Activated T-helper 1 cell treated with Interleukin-2 at 50 U/mL for 16 hours (primary cell): ENCODE data around the gene ABHD6.
"Not testable (repeated sequence)": the region's sequence is repeated elsewhere in the genome, so short reads cannot be mapped to it uniquely, and the experiment has no call there.

Experiments used
- DNase-seq: peaks from one replicate; pipeline ENCODE4 v3.0.0-alpha.2; 2020; ENCODE audit warnings: low read depth

ABHD6 gene

GRCh38 chr3:58237238-58237940, at the start of gene ABHD6:
Gene ABHD6 (plus strand): TSS chr3:58237792. CDS start chr3:58256587, 18,795 bp downstream.
- peak; percentile 70 for DNase-seq

- no peak for DNase-seq
Observed at GRCh38 chr3:58188173-58188564, 49.4 kb upstream of the ABHD6 start.

GRCh38 chr3:58188921-58189451, 48.6 kb upstream of the ABHD6 start:
- DNase-seq, result no peak

- no peak for DNase-seq
Observed at GRCh38 chr3:58189691-58190090, 47.9 kb upstream of the ABHD6 start.

- no peak for DNase-seq
Observed at GRCh38 chr3:58190291-58190690, 47.3 kb upstream of the ABHD6 start.

- no peak for DNase-seq
Observed at GRCh38 chr3:58190882-58191281, 46.7 kb upstream of the ABHD6 start.

GRCh38 chr3:58191361-58191991, 46.1 kb upstream of the ABHD6 start:
- no peak for DNase-seq

- no peak for DNase-seq
Observed at GRCh38 chr3:58192069-58192468, 45.5 kb upstream of the ABHD6 start.

- no peak for DNase-seq
Observed at GRCh38 chr3:58193682-58194407, 43.7 kb upstream of the ABHD6 start.

GRCh38 chr3:58197588-58197987, 40.0 kb upstream of the ABHD6 start:
- no peak for DNase-seq

GRCh38 chr3:58198362-58198761, 39.2 kb upstream of the ABHD6 start:
- DNase-seq, result no peak

- DNase-seq, result no peak
Observed at GRCh38 chr3:58198804-58199203, 38.8 kb upstream of the ABHD6 start.

- DNase-seq, result no peak
Observed at GRCh38 chr3:58200121-58200709, 37.4 kb upstream of the ABHD6 start.

GRCh38 chr3:58200846-58201355, 36.7 kb upstream of the ABHD6 start:
- no peak for DNase-seq

- not testable (repeated sequence) for DNase-seq
Observed at GRCh38 chr3:58201451-58201850, 36.1 kb upstream of the ABHD6 start.

GRCh38 chr3:58202917-58203360, 34.7 kb upstream of the ABHD6 start:
- DNase-seq, result no peak

- DNase-seq, result no peak
Observed at GRCh38 chr3:58203541-58203940, 34.1 kb upstream of the ABHD6 start.

- no peak for DNase-seq
Observed at GRCh38 chr3:58204720-58205119, 32.9 kb upstream of the ABHD6 start.

GRCh38 chr3:58205981-58206380, 31.6 kb upstream of the ABHD6 start:
- no peak for DNase-seq

- DNase-seq, result no peak
Observed at GRCh38 chr3:58206406-58207011, 31.1 kb upstream of the ABHD6 start.

- no peak for DNase-seq
Observed at GRCh38 chr3:58207954-58208353, 29.6 kb upstream of the ABHD6 start.

GRCh38 chr3:58209933-58210332, 27.7 kb upstream of the ABHD6 start:
- no peak for DNase-seq
